SKM-1 treated with dmso at 0.1 percent for 144 hours (cell line): Measurements from ENCODE around the gene ZDHHC14.

ENCODE experiments used
- DNase-seq: peaks from one replicate; lab custom pipeline; 2025; ENCODE audit not compliant: unreplicated experiment; lab: John Stamatoyannopoulos, UW

ZDHHC14 gene

GRCh38 chr6:157613011-157613522 lies 232.1 kb downstream of the ZDHHC14 start:
- no peak for DNase-seq

GRCh38 chr6:157614026-157614568 lies 233.1 kb downstream of the ZDHHC14 start:
- DNase-seq: no peak

GRCh38 chr6:157615420-157615769 lies 234.4 kb downstream of the ZDHHC14 start:
- DNase-seq: peak; percentile 13

- no peak for DNase-seq
Observed at GRCh38 chr6:157615951-157616350, 235.0 kb downstream of the ZDHHC14 start.

GRCh38 chr6:157620944-157621343 lies 240.0 kb downstream of the ZDHHC14 start:
- DNase-seq: no peak

- no peak for DNase-seq
Observed at GRCh38 chr6:157621406-157621805, 240.4 kb downstream of the ZDHHC14 start.

- no peak for DNase-seq
Observed at GRCh38 chr6:157622427-157622826, 241.4 kb downstream of the ZDHHC14 start.

- DNase-seq: no peak
Observed at GRCh38 chr6:157625111-157625510, 244.1 kb downstream of the ZDHHC14 start.

- no peak for DNase-seq
Observed at GRCh38 chr6:157625764-157626163, 244.8 kb downstream of the ZDHHC14 start.

GRCh38 chr6:157627195-157627966 lies 246.4 kb downstream of the ZDHHC14 start:
- no peak for DNase-seq

- DNase-seq: no peak
Observed at GRCh38 chr6:157628463-157628862, 247.5 kb downstream of the ZDHHC14 start.

GRCh38 chr6:157629220-157629619 lies 248.2 kb downstream of the ZDHHC14 start:
- no peak for DNase-seq

- no peak for DNase-seq
Observed at GRCh38 chr6:157630463-157631080, 249.6 kb downstream of the ZDHHC14 start.

- no peak for DNase-seq
Observed at GRCh38 chr6:157631412-157631811, 250.4 kb downstream of the ZDHHC14 start.

GRCh38 chr6:157631838-157632614 lies 251.0 kb downstream of the ZDHHC14 start:
- DNase-seq: no peak

- no peak for DNase-seq
Observed at GRCh38 chr6:157632821-157633220, 251.8 kb downstream of the ZDHHC14 start.

GRCh38 chr6:157634546-157634945 lies 253.6 kb downstream of the ZDHHC14 start:
- no peak for DNase-seq

GRCh38 chr6:157635388-157636244 lies 254.6 kb downstream of the ZDHHC14 start:
- DNase-seq: peak; percentile 36

GRCh38 chr6:157637516-157637915 lies 256.5 kb downstream of the ZDHHC14 start:
- no peak for DNase-seq

- DNase-seq: no peak
Observed at GRCh38 chr6:157637941-157638662, 257.1 kb downstream of the ZDHHC14 start.
